CD4-positive, alpha-beta T cell treated with Interleukin-6 for 4 hours (primary cell): ENCODE data around the gene QRFP.

Experiments
- DNase-seq: peaks from one replicate; pipeline ENCODE4 v3.0.0-alpha.2; 2020; ENCODE audit warnings: mixed read lengths

The QRFP gene

GRCh38 chr9:130933114-130934046, 36.8 kb upstream of the QRFP start:
- no peak for DNase-seq

- no peak for DNase-seq
These were observed 35.9 kb upstream of the QRFP start for GRCh38 chr9:130932255-130933079.

GRCh38 chr9:130931508-130932254, 35.1 kb upstream of the QRFP start:
- DNase-seq = no peak

DNA sequence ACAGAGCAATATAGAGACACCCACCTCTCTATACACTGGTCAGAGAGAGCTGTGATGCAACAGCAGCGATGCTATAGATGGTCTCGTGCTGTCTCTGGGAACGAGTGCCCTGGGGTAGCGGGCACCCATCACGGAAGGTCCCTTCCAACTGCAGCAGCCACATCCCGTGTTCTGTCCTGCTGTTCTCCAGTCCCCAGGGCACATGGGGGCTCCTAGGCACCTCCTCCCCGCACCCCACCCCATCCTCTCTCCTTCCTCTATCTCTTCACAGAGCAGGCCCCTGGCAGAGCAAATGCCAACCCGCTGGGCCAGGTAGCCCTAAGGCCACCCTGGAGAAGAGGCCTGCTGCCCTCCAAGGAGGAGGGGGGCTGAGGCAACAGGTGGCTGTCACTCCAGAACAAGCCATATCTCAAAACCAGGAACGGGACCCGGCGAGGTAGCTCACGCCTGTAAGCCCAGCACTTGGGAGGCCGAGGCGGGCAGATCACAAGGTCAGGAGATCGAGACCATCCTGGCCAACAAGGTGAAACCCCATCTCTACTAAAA, 34.3 kb upstream of the QRFP start:
- no peak for DNase-seq

GRCh38 chr9:130930132-130930803, 33.7 kb upstream of the QRFP start:
- no peak for DNase-seq

- no peak for DNase-seq
These were observed 33.0 kb upstream of the QRFP start for GRCh38 chr9:130929571-130930038.

DNA sequence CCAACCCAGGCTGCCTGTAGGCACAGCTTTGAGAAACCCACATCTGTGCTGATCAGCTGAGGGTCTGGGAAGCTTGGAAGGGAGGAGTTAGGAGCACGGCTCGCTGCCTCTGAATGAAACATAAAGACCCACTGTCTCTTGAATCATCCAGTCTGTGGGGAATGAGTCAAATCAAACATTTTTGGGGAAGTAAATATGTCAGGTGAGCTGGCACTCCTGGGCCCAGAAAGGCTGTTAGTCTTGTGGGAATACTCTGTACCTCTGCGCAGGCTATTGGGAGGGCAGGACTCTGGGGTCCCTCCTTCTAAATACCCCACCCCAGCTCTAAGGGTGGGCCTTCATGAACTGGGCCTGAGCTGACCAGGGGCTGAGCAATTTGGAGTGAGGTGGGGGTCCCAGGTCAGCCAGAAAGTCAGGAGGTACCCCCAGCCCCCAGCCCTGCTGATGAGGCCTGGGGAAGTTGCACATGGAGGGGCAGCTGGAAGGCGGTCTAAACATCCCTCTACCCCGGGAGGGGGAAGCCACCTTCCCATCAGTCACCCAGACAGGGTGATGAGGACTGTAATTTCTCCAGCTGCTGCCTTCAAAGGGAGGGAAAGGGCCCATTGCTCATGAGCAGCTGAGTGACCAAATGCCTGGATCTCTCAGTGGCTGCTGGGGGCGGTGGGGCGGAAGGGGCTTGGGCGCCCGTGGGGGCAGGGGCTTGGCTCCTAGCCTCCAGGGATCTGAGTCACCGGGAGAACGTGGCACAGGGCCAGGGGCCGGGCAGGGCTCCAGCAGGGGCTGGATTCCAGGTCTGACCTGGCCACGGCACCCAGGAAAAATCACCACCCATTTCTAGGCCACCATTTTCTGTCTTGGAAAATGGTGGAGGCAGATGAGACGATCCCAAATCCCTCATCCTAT, 31.6 kb upstream of the QRFP start:
- no peak for DNase-seq

GRCh38 chr9:130927338-130927737, 30.7 kb upstream of the QRFP start:
- DNase-seq = no peak

- no peak for DNase-seq
These were observed 28.6 kb upstream of the QRFP start for GRCh38 chr9:130925050-130925678.

DNA sequence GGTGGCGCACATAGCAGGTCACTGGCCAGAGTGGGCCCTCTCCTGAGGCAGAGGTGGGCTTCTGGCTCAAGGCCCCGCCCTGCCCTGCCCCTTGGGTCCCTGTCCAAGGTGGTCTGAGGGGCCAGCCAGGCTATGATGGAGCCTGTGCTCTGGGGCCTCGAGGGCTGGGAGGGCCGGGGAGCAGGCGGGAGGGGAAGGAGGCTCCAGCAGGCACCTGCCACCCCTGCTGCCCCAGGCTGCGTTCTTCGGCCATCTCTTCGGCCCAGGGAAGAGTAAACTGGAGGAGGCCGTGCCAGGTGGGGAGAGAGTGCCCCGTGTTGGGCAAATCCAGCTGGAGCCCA, 27.8 kb upstream of the QRFP start:
- no peak for DNase-seq

GRCh38 chr9:130923611-130924447, 27.2 kb upstream of the QRFP start:
- DNase-seq = no peak

DNA sequence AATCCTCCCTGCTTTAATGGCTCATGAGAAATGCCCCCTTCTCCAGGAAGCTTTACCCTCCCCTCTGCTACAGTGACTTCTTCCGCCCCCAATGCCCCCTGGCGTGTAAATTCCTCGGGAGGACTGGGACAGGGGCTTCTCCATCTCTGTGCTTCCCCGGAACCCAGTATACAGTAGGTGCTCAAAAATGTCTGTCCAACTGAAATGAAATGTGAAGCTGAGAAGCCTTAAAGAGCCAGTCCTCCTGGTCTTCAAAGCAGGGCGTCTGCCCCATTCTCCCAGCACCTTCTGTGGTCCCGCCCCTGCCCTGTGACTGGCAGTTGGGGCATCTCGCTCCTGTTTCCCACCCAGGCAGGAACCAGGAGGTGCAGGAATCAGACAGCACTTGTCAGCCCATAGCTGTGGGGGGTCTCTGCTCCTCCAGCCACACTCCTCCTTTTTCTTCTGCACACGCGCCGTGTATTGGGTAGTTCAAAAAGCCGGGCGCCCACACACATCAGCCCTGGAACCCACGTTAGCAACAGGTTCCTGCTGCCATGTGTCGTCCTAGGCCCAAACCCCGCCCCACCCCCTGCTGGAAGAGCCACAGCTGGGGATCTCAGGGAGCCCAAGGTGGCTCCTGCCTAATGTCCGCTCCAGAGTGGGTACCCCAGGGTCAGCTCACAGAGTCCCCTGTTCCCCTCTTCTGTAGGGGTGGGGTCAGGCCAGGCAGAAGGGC, 26.4 kb upstream of the QRFP start:
- no peak for DNase-seq

GRCh38 chr9:130921989-130922892, 25.6 kb upstream of the QRFP start:
- DNase-seq = no peak

- DNase-seq = no peak
These were observed 24.8 kb upstream of the QRFP start for GRCh38 chr9:130921300-130921988.

DNA sequence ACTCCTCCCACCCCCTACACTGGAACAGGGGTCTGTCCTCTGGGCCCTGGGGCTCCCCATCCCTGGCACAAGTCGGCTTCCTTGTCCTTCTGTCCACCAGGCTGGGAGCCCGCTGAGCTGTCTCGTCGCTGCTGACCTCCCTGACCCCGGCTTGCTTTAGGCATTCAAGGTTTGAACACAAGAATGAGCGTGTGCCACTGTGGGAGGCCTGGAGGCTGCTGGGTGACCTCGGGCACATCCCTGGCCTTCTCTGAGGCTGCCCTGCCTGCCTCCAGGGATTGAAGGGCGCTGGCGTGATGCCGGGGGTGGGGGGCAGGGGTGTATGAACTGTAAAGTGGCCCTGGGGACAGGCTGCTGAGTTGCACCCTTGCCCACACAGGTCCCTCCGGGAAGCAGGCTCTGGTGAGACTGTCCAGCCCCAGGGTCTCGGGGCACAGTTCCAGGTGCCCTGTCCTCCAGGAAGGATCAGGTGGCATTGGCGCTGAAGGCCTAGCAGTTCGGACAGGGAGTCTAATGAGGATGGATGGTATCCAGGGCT, 24.2 kb upstream of the QRFP start:
- DNase-seq = no peak

- no peak for DNase-seq
These were observed 23.6 kb upstream of the QRFP start for GRCh38 chr9:130920233-130920632.

- no peak for DNase-seq
These were observed 23.0 kb upstream of the QRFP start for GRCh38 chr9:130919559-130920145.
